GM23338 (cell line): ENCODE measurements around the gene CNDP1. TPM values are rescaled to one million over a fixed set of nuclear protein-coding genes. Genes with fewer than 3 reads are reported as not detected.

Experiments used
- ATAC-seq: fragments of 200-7000 bp; cut with Tn5 transposase; 3 replicates; pipeline ENCODE4 v1.9.1; 2020
- DNase-seq: peaks from one replicate; pipeline ENCODE4 v3.0.0-alpha.2; 2015; ENCODE audit warnings: low spot score
- H2AFZ ChIP-seq: fragments of 200-600 bp; sonication (generic); 2 replicates; pipeline ENCODE4 v1.8.0; 2016; ENCODE audit warnings: antibody characterized with exemption, mild to moderate bottlenecking, moderate library complexity
- H3F3A ChIP-seq: fragments of 200-600 bp; sonication (generic); replicated peaks from 2 replicates; pipeline ENCODE4 v1.8.0; 2017; ENCODE audit warnings: antibody characterized with exemption, mixed run types, low read depth
- H3K27ac ChIP-seq: fragments of 200-600 bp; sonication (generic); 2 replicates; pipeline ENCODE4 v1.6.1; 2016; ENCODE audit warnings: low read depth
- H3K27me3 ChIP-seq: fragments of 200-600 bp; sonication (generic); 2 replicates; pipeline ENCODE4 v1.8.0; 2016; ENCODE audit warnings: mild to moderate bottlenecking, mixed run types, moderate library complexity; ENCODE audit not compliant: insufficient read depth
- H3K36me3 ChIP-seq: fragments of 200-600 bp; sonication (generic); 2 replicates; pipeline ENCODE4 v1.8.0; 2016; ENCODE audit warnings: mild to moderate bottlenecking; ENCODE audit not compliant: insufficient read depth
- H3K4me1 ChIP-seq: fragments of 200-600 bp; sonication (generic); 2 replicates; pipeline ENCODE4 v1.8.0; 2016; ENCODE audit warnings: mild to moderate bottlenecking, moderate library complexity; ENCODE audit not compliant: insufficient read depth
- H3K4me2 ChIP-seq: fragments of 200-600 bp; sonication (generic); 2 replicates; pipeline ENCODE4 v1.7.1; 2017; ENCODE audit warnings: mixed run types
- H3K4me3 ChIP-seq: fragments of 200-600 bp; sonication (generic); 2 replicates; pipeline ENCODE4 v1.6.1; 2016; ENCODE audit warnings: mixed run types
- H3K79me2 ChIP-seq: fragments of 200-600 bp; sonication (generic); replicated peaks from 2 replicates; pipeline ENCODE4 v1.8.0; 2017; ENCODE audit warnings: mild to moderate bottlenecking; ENCODE audit not compliant: insufficient read depth
- H3K9me2 ChIP-seq: fragments of 200-600 bp; sonication (generic); 2 replicates; pipeline ENCODE4 v1.8.0; 2017; ENCODE audit not compliant: insufficient read depth
- H4K20me1 ChIP-seq: fragments of 200-600 bp; sonication (generic); replicated peaks from 2 replicates; pipeline ENCODE4 v1.8.0; 2017; ENCODE audit warnings: mild to moderate bottlenecking; ENCODE audit not compliant: insufficient read depth
- H3K27ac Mint-ChIP-seq: 2 replicates; pipeline ENCODE4 v1.8.0; 2020; ENCODE audit warnings: inconsistent platforms, mild to moderate bottlenecking, moderate library complexity, mixed read lengths
- H3K27me3 Mint-ChIP-seq: 3 replicates; pipeline ENCODE4 v1.8.0; 2022; ENCODE audit warnings: low read depth, mild to moderate bottlenecking, moderate library complexity, mixed read lengths, inconsistent platforms; ENCODE audit not compliant: insufficient read depth, poor library complexity
- H3K36me3 Mint-ChIP-seq: 3 replicates; pipeline ENCODE4 v1.8.0; 2021; ENCODE audit warnings: low read depth, mild to moderate bottlenecking, inconsistent platforms, moderate library complexity, mixed read lengths
- H3K4me1 Mint-ChIP-seq: 3 replicates; pipeline ENCODE4 v1.8.0; 2020; ENCODE audit warnings: mild to moderate bottlenecking, inconsistent platforms, mixed read lengths
- H3K4me3 Mint-ChIP-seq: 3 replicates; pipeline ENCODE4 v1.8.0; 2021; ENCODE audit warnings: moderate library complexity, mild to moderate bottlenecking, inconsistent platforms, mixed read lengths
- H3K9me3 Mint-ChIP-seq: 3 replicates; pipeline ENCODE4 v1.8.0; 2020; ENCODE audit warnings: moderate library complexity, mild to moderate bottlenecking, inconsistent platforms, mixed read lengths
- CREB1 ChIP-seq: fragments of 250-450 bp; sonication (Bioruptor Pico); IDR thresholded peaks from 2 replicates; pipeline ENCODE4 v1.5.0; 2020; ENCODE audit warnings: low read depth, mild to moderate bottlenecking, moderate library complexity
- EZH2 ChIP-seq: fragments of 200-600 bp; sonication (generic); IDR thresholded peaks from one replicate; pipeline ENCODE4 v1.8.0; 2017; ENCODE audit warnings: antibody characterized with exemption, mild to moderate bottlenecking, low read depth; ENCODE audit not compliant: unreplicated experiment
- EZH2phosphoT487 ChIP-seq: fragments of 200-600 bp; sonication (generic); IDR thresholded peaks from one replicate; pipeline ENCODE4 v1.8.1; 2018; ENCODE audit warnings: antibody characterized with exemption; ENCODE audit not compliant: unreplicated experiment
- JUNB ChIP-seq: IDR thresholded peaks from one replicate; pipeline ENCODE4 v1.6.1; 2016; ENCODE audit warnings: antibody characterized with exemption; ENCODE audit not compliant: unreplicated experiment
- NANOG ChIP-seq: IDR thresholded peaks from 2 replicates; pipeline ENCODE4 v1.6.1; 2016; ENCODE audit warnings: antibody characterized with exemption, borderline replicate concordance
- POLR2AphosphoS5 ChIP-seq: IDR thresholded peaks from 2 replicates; pipeline ENCODE4 v1.6.1; 2016; ENCODE audit warnings: antibody characterized with exemption, low read depth
- STAT1 ChIP-seq: IDR thresholded peaks from one replicate; pipeline ENCODE4 v1.6.1; 2016; ENCODE audit warnings: antibody characterized with exemption; ENCODE audit not compliant: unreplicated experiment
- ZNF114 ChIP-seq: fragments of 250-450 bp; sonication (Bioruptor Pico); IDR thresholded peaks from 2 replicates; pipeline ENCODE4 v1.5.0; 2020; ENCODE audit warnings: mild to moderate bottlenecking, moderate library complexity
- ZNF331 ChIP-seq: fragments of 250-450 bp; sonication (Bioruptor Pico); IDR thresholded peaks from 2 replicates; pipeline ENCODE4 v1.5.0; 2020; ENCODE audit warnings: low read depth, mild to moderate bottlenecking, moderate library complexity
- polyA plus RNA-seq: library from polyadenylated mRNA; unstranded; fragments of >200 nt; fragmentation: Nextera tagmentation; extraction: Ambion mirVana; gene quantifications from 2 replicates; pipeline ENCODE4 v1.2.1, GENCODE V29; 2016
- total RNA-seq: library from RNA; depleted of rRNA; stranded (reverse); fragments of >200 nt; shearing (Covaris generic); gene quantifications from 2 replicates; pipeline ENCODE4 v1.2.3, GENCODE V29; 2014
- TF ChIP-seq, protein P1 (sequence below), 2 experiments: fragments of 200-600 bp in 1 of 2; sonication (generic) in 1 of 2; conservative IDR thresholded peaks; 2 replicates each; pipeline versions ENCODE4 v1.5.1 to v1.6.1; 2016 to 2017; ENCODE audit warnings: antibody characterized with exemption in 2 of 2, low read depth in 2 of 2, mild to moderate bottlenecking in 2 of 2, moderate library complexity in 1 of 2
- TF ChIP-seq, protein P2 (sequence below): fragments of 250-450 bp; sonication (Bioruptor Pico); IDR thresholded peaks from 2 replicates; pipeline ENCODE4 v1.5.0; 2020; ENCODE audit warnings: mild to moderate bottlenecking, moderate library complexity
- TF ChIP-seq, protein P3 (sequence below): IDR thresholded peaks from 2 replicates; pipeline ENCODE4 v1.6.1; 2016; ENCODE audit warnings: antibody characterized with exemption
- TF ChIP-seq, protein P4 (sequence below): IDR thresholded peaks from one replicate; pipeline ENCODE4 v1.6.1; 2018; ENCODE audit warnings: antibody characterized with exemption; ENCODE audit not compliant: unreplicated experiment

CNDP1 gene
- total and polyA plus RNA-seq, 2 experiments from 2014 or later, result 0.03 to 0.11 TPM

DNA sequence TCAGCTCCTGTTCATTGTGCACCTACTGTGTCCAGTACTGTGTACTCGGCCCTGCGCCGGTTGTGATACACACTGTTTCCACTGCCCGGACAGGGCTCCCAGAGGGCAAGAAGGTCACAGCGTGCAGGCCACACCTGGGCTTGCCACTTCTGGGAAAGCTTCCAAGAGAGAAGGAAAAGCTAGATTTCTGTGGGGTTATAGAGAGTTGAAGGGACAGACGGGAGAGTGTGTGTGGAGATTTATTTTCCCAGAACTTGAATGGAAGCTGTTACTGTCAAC is 3.8 kb upstream of the CNDP1 start:
- Mint-ChIP-seq H3K4me3 (no peak overlapping the region), H3K36me3 (peaks cover 2% of the 10 kb centered on the region; the same call in 2 of the 3 replicates), H3K27me3 (peaks cover 1% of the 10 kb centered on the region), H3K9me3 (peaks cover 6% of the 10 kb centered on the region), H3K4me1 (no peaks in the 10 kb centered on the region), H3K27ac (no peak overlapping the region)
- Histone ChIP-seq H3K9me2 (peaks cover 7% of the 10 kb centered on the region; the same call in 1 of the 2 replicates), H3K27ac (no peak overlapping the region), H3K4me3 (no peak overlapping the region), H3K79me2 (no peaks in the 10 kb centered on the region), H3K4me2 (no peak overlapping the region), H4K20me1 (no peaks in the 10 kb centered on the region), H3K27me3 (no peaks in the 10 kb centered on the region), H3K36me3 (no peaks in the 10 kb centered on the region), H3K4me1 (no peaks in the 10 kb centered on the region), H3F3A (no peaks in the 10 kb centered on the region), H2AFZ (no peak overlapping the region)
- ATAC-seq, result no peak
- TF ChIP-seq, protein P1, sequence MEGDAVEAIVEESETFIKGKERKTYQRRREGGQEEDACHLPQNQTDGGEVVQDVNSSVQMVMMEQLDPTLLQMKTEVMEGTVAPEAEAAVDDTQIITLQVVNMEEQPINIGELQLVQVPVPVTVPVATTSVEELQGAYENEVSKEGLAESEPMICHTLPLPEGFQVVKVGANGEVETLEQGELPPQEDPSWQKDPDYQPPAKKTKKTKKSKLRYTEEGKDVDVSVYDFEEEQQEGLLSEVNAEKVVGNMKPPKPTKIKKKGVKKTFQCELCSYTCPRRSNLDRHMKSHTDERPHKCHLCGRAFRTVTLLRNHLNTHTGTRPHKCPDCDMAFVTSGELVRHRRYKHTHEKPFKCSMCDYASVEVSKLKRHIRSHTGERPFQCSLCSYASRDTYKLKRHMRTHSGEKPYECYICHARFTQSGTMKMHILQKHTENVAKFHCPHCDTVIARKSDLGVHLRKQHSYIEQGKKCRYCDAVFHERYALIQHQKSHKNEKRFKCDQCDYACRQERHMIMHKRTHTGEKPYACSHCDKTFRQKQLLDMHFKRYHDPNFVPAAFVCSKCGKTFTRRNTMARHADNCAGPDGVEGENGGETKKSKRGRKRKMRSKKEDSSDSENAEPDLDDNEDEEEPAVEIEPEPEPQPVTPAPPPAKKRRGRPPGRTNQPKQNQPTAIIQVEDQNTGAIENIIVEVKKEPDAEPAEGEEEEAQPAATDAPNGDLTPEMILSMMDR (conservative IDR thresholded peaks at IDR 0.05; ENCODE audit: low read depth in 2 of 2), result no peak
- no peak for TF ChIP-seq POLR2AphosphoS5
- TF ChIP-seq NANOG, result no peak
- TF ChIP-seq STAT1, result no peak
- TF ChIP-seq JUNB, result no peak
- TF ChIP-seq, protein P2, sequence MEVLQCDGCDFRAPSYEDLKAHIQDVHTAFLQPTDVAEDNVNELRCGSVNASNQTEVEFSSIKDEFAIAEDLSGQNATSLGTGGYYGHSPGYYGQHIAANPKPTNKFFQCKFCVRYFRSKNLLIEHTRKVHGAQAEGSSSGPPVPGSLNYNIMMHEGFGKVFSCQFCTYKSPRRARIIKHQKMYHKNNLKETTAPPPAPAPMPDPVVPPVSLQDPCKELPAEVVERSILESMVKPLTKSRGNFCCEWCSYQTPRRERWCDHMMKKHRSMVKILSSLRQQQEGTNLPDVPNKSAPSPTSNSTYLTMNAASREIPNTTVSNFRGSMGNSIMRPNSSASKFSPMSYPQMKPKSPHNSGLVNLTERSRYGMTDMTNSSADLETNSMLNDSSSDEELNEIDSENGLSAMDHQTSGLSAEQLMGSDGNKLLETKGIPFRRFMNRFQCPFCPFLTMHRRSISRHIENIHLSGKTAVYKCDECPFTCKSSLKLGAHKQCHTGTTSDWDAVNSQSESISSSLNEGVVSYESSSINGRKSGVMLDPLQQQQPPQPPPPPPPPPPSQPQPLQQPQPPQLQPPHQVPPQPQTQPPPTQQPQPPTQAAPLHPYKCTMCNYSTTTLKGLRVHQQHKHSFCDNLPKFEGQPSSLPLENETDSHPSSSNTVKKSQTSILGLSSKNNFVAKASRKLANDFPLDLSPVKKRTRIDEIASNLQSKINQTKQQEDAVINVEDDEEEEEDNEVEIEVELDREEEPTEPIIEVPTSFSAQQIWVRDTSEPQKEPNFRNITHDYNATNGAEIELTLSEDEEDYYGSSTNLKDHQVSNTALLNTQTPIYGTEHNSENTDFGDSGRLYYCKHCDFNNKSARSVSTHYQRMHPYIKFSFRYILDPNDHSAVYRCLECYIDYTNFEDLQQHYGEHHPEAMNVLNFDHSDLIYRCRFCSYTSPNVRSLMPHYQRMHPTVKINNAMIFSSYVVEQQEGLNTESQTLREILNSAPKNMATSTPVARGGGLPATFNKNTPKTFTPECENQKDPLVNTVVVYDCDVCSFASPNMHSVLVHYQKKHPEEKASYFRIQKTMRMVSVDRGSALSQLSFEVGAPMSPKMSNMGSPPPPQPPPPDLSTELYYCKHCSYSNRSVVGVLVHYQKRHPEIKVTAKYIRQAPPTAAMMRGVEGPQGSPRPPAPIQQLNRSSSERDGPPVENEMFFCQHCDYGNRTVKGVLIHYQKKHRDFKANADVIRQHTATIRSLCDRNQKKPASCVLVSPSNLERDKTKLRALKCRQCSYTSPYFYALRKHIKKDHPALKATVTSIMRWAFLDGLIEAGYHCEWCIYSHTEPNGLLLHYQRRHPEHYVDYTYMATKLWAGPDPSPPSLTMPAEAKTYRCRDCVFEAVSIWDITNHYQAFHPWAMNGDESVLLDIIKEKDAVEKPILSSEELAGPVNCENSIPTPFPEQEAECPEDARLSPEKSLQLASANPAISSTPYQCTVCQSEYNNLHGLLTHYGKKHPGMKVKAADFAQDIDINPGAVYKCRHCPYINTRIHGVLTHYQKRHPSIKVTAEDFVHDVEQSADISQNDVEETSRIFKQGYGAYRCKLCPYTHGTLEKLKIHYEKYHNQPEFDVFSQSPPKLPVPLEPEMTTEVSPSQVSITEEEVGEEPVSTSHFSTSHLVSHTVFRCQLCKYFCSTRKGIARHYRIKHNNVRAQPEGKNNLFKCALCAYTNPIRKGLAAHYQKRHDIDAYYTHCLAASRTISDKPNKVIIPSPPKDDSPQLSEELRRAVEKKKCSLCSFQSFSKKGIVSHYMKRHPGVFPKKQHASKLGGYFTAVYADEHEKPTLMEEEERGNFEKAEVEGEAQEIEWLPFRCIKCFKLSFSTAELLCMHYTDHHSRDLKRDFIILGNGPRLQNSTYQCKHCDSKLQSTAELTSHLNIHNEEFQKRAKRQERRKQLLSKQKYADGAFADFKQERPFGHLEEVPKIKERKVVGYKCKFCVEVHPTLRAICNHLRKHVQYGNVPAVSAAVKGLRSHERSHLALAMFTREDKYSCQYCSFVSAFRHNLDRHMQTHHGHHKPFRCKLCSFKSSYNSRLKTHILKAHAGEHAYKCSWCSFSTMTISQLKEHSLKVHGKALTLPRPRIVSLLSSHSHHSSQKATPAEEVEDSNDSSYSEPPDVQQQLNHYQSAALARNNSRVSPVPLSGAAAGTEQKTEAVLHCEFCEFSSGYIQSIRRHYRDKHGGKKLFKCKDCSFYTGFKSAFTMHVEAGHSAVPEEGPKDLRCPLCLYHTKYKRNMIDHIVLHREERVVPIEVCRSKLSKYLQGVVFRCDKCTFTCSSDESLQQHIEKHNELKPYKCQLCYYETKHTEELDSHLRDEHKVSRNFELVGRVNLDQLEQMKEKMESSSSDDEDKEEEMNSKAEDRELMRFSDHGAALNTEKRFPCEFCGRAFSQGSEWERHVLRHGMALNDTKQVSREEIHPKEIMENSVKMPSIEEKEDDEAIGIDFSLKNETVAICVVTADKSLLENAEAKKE (CRISPR knock-in tag), result no peak
- TF ChIP-seq ZNF114 (CRISPR knock-in tag), result no peak
- TF ChIP-seq, protein P3, sequence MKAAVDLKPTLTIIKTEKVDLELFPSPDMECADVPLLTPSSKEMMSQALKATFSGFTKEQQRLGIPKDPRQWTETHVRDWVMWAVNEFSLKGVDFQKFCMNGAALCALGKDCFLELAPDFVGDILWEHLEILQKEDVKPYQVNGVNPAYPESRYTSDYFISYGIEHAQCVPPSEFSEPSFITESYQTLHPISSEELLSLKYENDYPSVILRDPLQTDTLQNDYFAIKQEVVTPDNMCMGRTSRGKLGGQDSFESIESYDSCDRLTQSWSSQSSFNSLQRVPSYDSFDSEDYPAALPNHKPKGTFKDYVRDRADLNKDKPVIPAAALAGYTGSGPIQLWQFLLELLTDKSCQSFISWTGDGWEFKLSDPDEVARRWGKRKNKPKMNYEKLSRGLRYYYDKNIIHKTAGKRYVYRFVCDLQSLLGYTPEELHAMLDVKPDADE, result no peak
- no peak for TF ChIP-seq EZH2
- no peak for TF ChIP-seq ZNF331 (CRISPR knock-in tag)
- no peak for TF ChIP-seq CREB1 (CRISPR knock-in tag)
- TF ChIP-seq, protein P4, sequence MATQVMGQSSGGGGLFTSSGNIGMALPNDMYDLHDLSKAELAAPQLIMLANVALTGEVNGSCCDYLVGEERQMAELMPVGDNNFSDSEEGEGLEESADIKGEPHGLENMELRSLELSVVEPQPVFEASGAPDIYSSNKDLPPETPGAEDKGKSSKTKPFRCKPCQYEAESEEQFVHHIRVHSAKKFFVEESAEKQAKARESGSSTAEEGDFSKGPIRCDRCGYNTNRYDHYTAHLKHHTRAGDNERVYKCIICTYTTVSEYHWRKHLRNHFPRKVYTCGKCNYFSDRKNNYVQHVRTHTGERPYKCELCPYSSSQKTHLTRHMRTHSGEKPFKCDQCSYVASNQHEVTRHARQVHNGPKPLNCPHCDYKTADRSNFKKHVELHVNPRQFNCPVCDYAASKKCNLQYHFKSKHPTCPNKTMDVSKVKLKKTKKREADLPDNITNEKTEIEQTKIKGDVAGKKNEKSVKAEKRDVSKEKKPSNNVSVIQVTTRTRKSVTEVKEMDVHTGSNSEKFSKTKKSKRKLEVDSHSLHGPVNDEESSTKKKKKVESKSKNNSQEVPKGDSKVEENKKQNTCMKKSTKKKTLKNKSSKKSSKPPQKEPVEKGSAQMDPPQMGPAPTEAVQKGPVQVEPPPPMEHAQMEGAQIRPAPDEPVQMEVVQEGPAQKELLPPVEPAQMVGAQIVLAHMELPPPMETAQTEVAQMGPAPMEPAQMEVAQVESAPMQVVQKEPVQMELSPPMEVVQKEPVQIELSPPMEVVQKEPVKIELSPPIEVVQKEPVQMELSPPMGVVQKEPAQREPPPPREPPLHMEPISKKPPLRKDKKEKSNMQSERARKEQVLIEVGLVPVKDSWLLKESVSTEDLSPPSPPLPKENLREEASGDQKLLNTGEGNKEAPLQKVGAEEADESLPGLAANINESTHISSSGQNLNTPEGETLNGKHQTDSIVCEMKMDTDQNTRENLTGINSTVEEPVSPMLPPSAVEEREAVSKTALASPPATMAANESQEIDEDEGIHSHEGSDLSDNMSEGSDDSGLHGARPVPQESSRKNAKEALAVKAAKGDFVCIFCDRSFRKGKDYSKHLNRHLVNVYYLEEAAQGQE, result no peak
- no peak for TF ChIP-seq EZH2phosphoT487
- DNase-seq, result no peak
